Gastrocnemius medialis (tissue), 4 donors: ENCODE results near the gene GIT1.

Experiments used
- CTCF ChIP-seq, 5 experiments: fragments of 450-650 bp in 3 of 5; fragments of 200-600 bp in 2 of 5; sonication (generic) in 2 of 5; IDR thresholded peaks in 4 of 5; conservative IDR thresholded peaks in 1 of 5; 1 replicate in 4 of 5; 2 replicates in 1 of 5; pipeline ENCODE4 v1.5.1; 2016 to 2019; ENCODE audit warnings: antibody characterized with exemption in 5 of 5, mild to moderate bottlenecking in 3 of 5, moderate library complexity in 3 of 5
- POLR2A ChIP-seq, 2 donors: fragments of 450-650 bp; IDR thresholded peaks; one replicate each; pipeline ENCODE4 v1.6.1; 2017; ENCODE audit warnings: antibody characterized with exemption in 2 of 2, mild to moderate bottlenecking in 2 of 2, moderate library complexity in 2 of 2

GRCh38 chr17:29568331-29569244 is 20.9 kb downstream of the GIT1 start, which contains the start of gene TP53I13:
- TF ChIP-seq CTCF (IDR thresholded peaks at IDR 0.05 in 4 of 5, conservative IDR thresholded peaks at IDR 0.05 in 1 of 5) = no peak
- TF ChIP-seq POLR2A (IDR thresholded peaks at IDR 0.05) = peak; percentile 66 to 86
